ENCODE results near the gene RAPGEF4. TPM values are rescaled to one million over a fixed set of nuclear protein-coding genes. Genes with fewer than 3 reads are reported as not detected.

Gene RAPGEF4
- total and polyA plus RNA-seq, 9 of the 15 experiments (the other 6 are each of a cell fraction or from before 2014, with no cell fraction given), result 0.04 to 0.33 (median 0.13) TPM; not detected in 6

- peaks cover 10 to 18% of the 10 kb centered on the region in 2 experiments; a peak in 2 of 5 replicates for H3K27me3 ChIP-seq (ENCODE audit: control insufficient read depth in 2 of 2, insufficient read depth in 2 of 2, low read length in 2 of 2)
- WGBS (ENCODE audit: insufficient coverage, low coverage, missing lambda C conversion rate), result 0% methylated on average over 3 of the region's 3 CpGs
- no peak overlapping the region for H3K27ac ChIP-seq (ENCODE audit: extremely low read depth, low read depth, low read length)
- H3K36me3 ChIP-seq (ENCODE audit: control insufficient read depth, insufficient read depth, low read length), result no peaks in the 10 kb centered on the region
- H3K79me2 ChIP-seq (ENCODE audit: control insufficient read depth, insufficient read depth, low read length), result no peaks in the 10 kb centered on the region
- no peak overlapping the region for H3K4me2 ChIP-seq (ENCODE audit: insufficient read depth, low read length)
- H2AFZ ChIP-seq (ENCODE audit: low read depth, low read length), result no peak overlapping the region
- ChIA-PET POLR2A (interaction anchor here (0.6 kb wide), 1 partner anchor 32 kb away, joined by 3 read pairs; no protein-coding TSS in a partner anchor), CTCF (ENCODE audit: low intra/inter-chr PET ratio) (no interaction called here)
- no peak overlapping the region for H3K9ac ChIP-seq (ENCODE audit: insufficient read depth in 1 of 2, low read depth in 2 of 2, low read length in 2 of 2)
- H4K20me1 ChIP-seq (replicated peaks; ENCODE audit: control insufficient read depth, insufficient read depth, low read length), result no peaks in the 10 kb centered on the region
- intact Hi-C loops (cut with micrococcal nuclease), result no loop called here
- no peak for DNase-seq (ENCODE audit: extremely low read depth in 1 of 4, low spot score in 3 of 4)
- ATAC-seq, result no peak
- no peaks in the 10 kb centered on the region for H3K9me3 ChIP-seq (replicated peaks; ENCODE audit: control insufficient read depth, insufficient read depth, low read depth, low read length)
- H3K9me1 ChIP-seq (ENCODE audit: control insufficient read depth, insufficient read depth, low read length), result no peaks in the 10 kb centered on the region
- FAIRE-seq, result no peak
- no peaks in the 10 kb centered on the region for H3K4me1 ChIP-seq (replicated peaks in 1 of 2; ENCODE audit: control insufficient read depth in 2 of 2, insufficient read depth in 2 of 2, low read length in 2 of 2)
- TF ChIP-seq ZFX (CRISPR knock-in tag; IDR thresholded peaks at IDR 0.05), result no peak
- no peak for TF ChIP-seq ATF7 (IDR thresholded peaks at IDR 0.05)
- TF ChIP-seq CBX5 (IDR thresholded peaks at IDR 0.05; ENCODE audit: borderline replicate concordance, low read depth), result no peak
- no peak for TF ChIP-seq ZNF280A (IDR thresholded peaks at IDR 0.05; ENCODE audit: low read depth, partially characterized antibody)
- TF ChIP-seq NUFIP1 (IDR thresholded peaks at IDR 0.05; ENCODE audit: partially characterized antibody), result no peak
- no peak for TF ChIP-seq BCL6 (CRISPR knock-in tag; IDR thresholded peaks at IDR 0.05)
- no peak for TF ChIP-seq NFRKB (IDR thresholded peaks at IDR 0.05; ENCODE audit: low read depth)
- no peak for TF ChIP-seq MEIS2 (IDR thresholded peaks at IDR 0.05; ENCODE audit: partially characterized antibody)
- TF ChIP-seq MAZ (CRISPR knock-in tag; conservative IDR thresholded peaks at IDR 0.05 in 1 of 2, IDR thresholded peaks at IDR 0.05 in 1 of 2), result no peak
- no peak for TF ChIP-seq ZBTB33 (CRISPR knock-in tag; IDR thresholded peaks at IDR 0.05)
- TF ChIP-seq ZNF77 (CRISPR knock-in tag; IDR thresholded peaks at IDR 0.05), result no peak
- no peak for TF ChIP-seq FOXJ3 (CRISPR knock-in tag; IDR thresholded peaks at IDR 0.05)
- TF ChIP-seq DACH1 (IDR thresholded peaks at IDR 0.05; ENCODE audit: partially characterized antibody), result no peak
- in situ Hi-C loops (cut with MboI), result no loop called here
- no TSS peak for BruUV-seq (replicated peaks)
- no peak overlapping the region for H3K4me3 ChIP-seq
Observed at GRCh38 chr2:172900871-172901270, 165.2 kb downstream of the RAPGEF4 start.

Measured in K562 (cell line).